WTC11 (cell line): ENCODE results near the gene LARP1. TPM values are rescaled to one million over a fixed set of nuclear protein-coding genes. Genes with fewer than 3 reads are reported as not detected.

Experiments used
- ATAC-seq: fragments of 200-7000 bp; cut with Tn5 transposase; 2 replicates; pipeline ENCODE4 v1.10.0; 2021; ENCODE audit warnings: mild to moderate bottlenecking, moderate library complexity
- CTCF ChIA-PET: fragments of 300-600 bp; sonication (Branson Sonifier 250); formaldehyde crosslinking; loops from one replicate; lab custom pipeline; 2021; ENCODE audit warnings: antibody characterized with exemption; lab: Charles Lee
- POLR2A ChIA-PET: fragments of 350-600 bp; sonication (Branson Sonifier 250); formaldehyde crosslinking; loops from one replicate; lab custom pipeline; 2021; ENCODE audit warnings: antibody characterized with exemption; lab: Charles Lee
- DNase-seq: peaks from one replicate; pipeline ENCODE4 v3.0.0; 2021; ENCODE audit warnings: low spot score
- H3K27ac Mint-ChIP-seq: 2 replicates; pipeline ENCODE4 v1.8.0; 2021; ENCODE audit warnings: mixed read lengths
- H3K27me3 Mint-ChIP-seq: 2 replicates; pipeline ENCODE4 v1.8.0; 2021; ENCODE audit warnings: low read depth, mild to moderate bottlenecking, moderate library complexity, mixed read lengths
- H3K36me3 Mint-ChIP-seq: 2 replicates; pipeline ENCODE4 v1.8.0; 2021; ENCODE audit warnings: mixed read lengths
- H3K4me1 Mint-ChIP-seq: 2 replicates; pipeline ENCODE4 v1.8.0; 2022; ENCODE audit warnings: mixed read lengths
- H3K4me3 Mint-ChIP-seq: 2 replicates; pipeline ENCODE4 v1.8.0; 2021; ENCODE audit warnings: mild to moderate bottlenecking, moderate library complexity, mixed read lengths
- H3K9me3 Mint-ChIP-seq: 2 replicates; pipeline ENCODE4 v1.8.0; 2021; ENCODE audit warnings: mixed read lengths
- CBFB ChIP-seq: sonication (generic); formaldehyde crosslinking; IDR thresholded peaks from 2 replicates; pipeline ENCODE4 v1.8.1; 2022; ENCODE audit warnings: mild to moderate bottlenecking, low read depth, missing genetic modification reagents
- ELF4 ChIP-seq: sonication (generic); formaldehyde crosslinking; IDR thresholded peaks from 2 replicates; pipeline ENCODE4 v1.8.1; 2022; ENCODE audit warnings: low read depth, mild to moderate bottlenecking, moderate library complexity, missing genetic modification reagents
- EMX1 ChIP-seq: fragments of 250-450 bp; sonication (Bioruptor Pico); IDR thresholded peaks from 2 replicates; pipeline ENCODE4 v1.8.0; 2021; ENCODE audit warnings: mild to moderate bottlenecking
- FOXJ3 ChIP-seq: sonication (generic); formaldehyde crosslinking; IDR thresholded peaks from 2 replicates; pipeline ENCODE4 v1.9.0; 2021; ENCODE audit warnings: missing genetic modification reagents, mild to moderate bottlenecking, borderline replicate concordance
- JUN ChIP-seq: sonication (generic); formaldehyde crosslinking; IDR thresholded peaks from 2 replicates; pipeline ENCODE4 v1.8.0; 2023; ENCODE audit warnings: mild to moderate bottlenecking, missing genetic modification reagents
- MXD4 ChIP-seq: fragments of 250-450 bp; sonication (Bioruptor Pico); IDR thresholded peaks from 2 replicates; pipeline ENCODE4 v1.8.0; 2021; ENCODE audit warnings: mild to moderate bottlenecking, moderate library complexity, borderline replicate concordance
- MYBL2 ChIP-seq: sonication (generic); formaldehyde crosslinking; IDR thresholded peaks from 2 replicates; pipeline ENCODE4 v1.8.1; 2023; ENCODE audit warnings: mild to moderate bottlenecking, moderate library complexity, missing genetic modification reagents
- NFATC4 ChIP-seq: fragments of 250-450 bp; sonication (Bioruptor Pico); IDR thresholded peaks from 2 replicates; pipeline ENCODE4 v1.9.0; 2021; ENCODE audit warnings: mild to moderate bottlenecking
- NR3C1 ChIP-seq: sonication (generic); formaldehyde crosslinking; conservative IDR thresholded peaks from 2 replicates; pipeline ENCODE4 v1.8.1; 2023; ENCODE audit warnings: low read depth, mild to moderate bottlenecking, missing genetic modification reagents
- PRRX2 ChIP-seq: fragments of 250-450 bp; sonication (Bioruptor Pico); IDR thresholded peaks from 2 replicates; pipeline ENCODE4 v1.8.0; 2021; ENCODE audit warnings: mild to moderate bottlenecking
- SMAD4 ChIP-seq: sonication (generic); formaldehyde crosslinking; IDR thresholded peaks from 2 replicates; pipeline ENCODE4 v1.8.0; 2022; ENCODE audit warnings: mild to moderate bottlenecking, missing genetic modification reagents
- SP1 ChIP-seq: sonication (generic); formaldehyde crosslinking; conservative IDR thresholded peaks from 2 replicates; pipeline ENCODE4 v1.8.1; 2022; ENCODE audit warnings: missing genetic modification reagents
- TEAD1 ChIP-seq: sonication (generic); formaldehyde crosslinking; IDR thresholded peaks from 2 replicates; pipeline ENCODE4 v1.8.0; 2022; ENCODE audit warnings: mild to moderate bottlenecking, missing genetic modification reagents
- TEAD4 ChIP-seq: sonication (generic); formaldehyde crosslinking; IDR thresholded peaks from 2 replicates; pipeline ENCODE4 v1.8.0; 2022; ENCODE audit warnings: mild to moderate bottlenecking, missing genetic modification reagents
- TP53 ChIP-seq: sonication (generic); formaldehyde crosslinking; IDR thresholded peaks from 2 replicates; pipeline ENCODE4 v1.8.1; 2023; ENCODE audit warnings: mild to moderate bottlenecking, missing genetic modification reagents
- ZBTB21 ChIP-seq: sonication (generic); formaldehyde crosslinking; IDR thresholded peaks from 2 replicates; pipeline ENCODE4 v1.8.1; 2023; ENCODE audit warnings: mild to moderate bottlenecking, missing genetic modification reagents, borderline replicate concordance
- ZNF138 ChIP-seq: sonication (generic); formaldehyde crosslinking; conservative IDR thresholded peaks from 2 replicates; pipeline ENCODE4 v1.8.1; 2022; ENCODE audit warnings: mild to moderate bottlenecking, moderate library complexity, missing genetic modification reagents
- ZNF232 ChIP-seq: sonication (generic); formaldehyde crosslinking; IDR thresholded peaks from 2 replicates; pipeline ENCODE4 v1.8.0; 2022; ENCODE audit warnings: mild to moderate bottlenecking, missing genetic modification reagents
- ZNF317 ChIP-seq: sonication (generic); formaldehyde crosslinking; IDR thresholded peaks from 2 replicates; pipeline ENCODE4 v1.8.1; 2023; ENCODE audit warnings: low read depth, mild to moderate bottlenecking, moderate library complexity, missing genetic modification reagents, borderline replicate concordance
- ZNF423 ChIP-seq: fragments of 250-450 bp; sonication (Bioruptor Pico); IDR thresholded peaks from 2 replicates; pipeline ENCODE4 v2.1.2; 2022; ENCODE audit warnings: mild to moderate bottlenecking, moderate library complexity
- total RNA-seq: library from RNA; stranded (reverse); gene quantifications from 3 replicates; pipeline ENCODE4 v1.2.3, GENCODE V29; 2021
- TF ChIP-seq, protein P1 (sequence below): sonication (generic); formaldehyde crosslinking; IDR thresholded peaks from 2 replicates; pipeline ENCODE4 v1.8.1; 2022; ENCODE audit warnings: low read depth, missing genetic modification reagents, borderline replicate concordance
- TF ChIP-seq, protein P2 (sequence below): sonication (generic); formaldehyde crosslinking; IDR thresholded peaks from 2 replicates; pipeline ENCODE4 v1.8.0; 2022; ENCODE audit warnings: mild to moderate bottlenecking, missing genetic modification reagents
- TF ChIP-seq, protein P3 (sequence below): sonication (generic); formaldehyde crosslinking; IDR thresholded peaks from 2 replicates; pipeline ENCODE4 v1.8.1; 2022; ENCODE audit warnings: missing genetic modification reagents, borderline replicate concordance
- TF ChIP-seq, protein P4 (sequence below): sonication (generic); formaldehyde crosslinking; IDR thresholded peaks from 2 replicates; pipeline ENCODE4 v1.8.1; 2022; ENCODE audit warnings: mild to moderate bottlenecking, missing genetic modification reagents, moderate library complexity, borderline replicate concordance
- TF ChIP-seq, protein P5 (sequence below): sonication (generic); formaldehyde crosslinking; IDR thresholded peaks from 2 replicates; pipeline ENCODE4 v1.8.0; 2022; ENCODE audit warnings: mild to moderate bottlenecking, missing genetic modification reagents
- TF ChIP-seq, protein P6 (sequence below): sonication (generic); formaldehyde crosslinking; IDR thresholded peaks from 2 replicates; pipeline ENCODE4 v1.8.1; 2023; ENCODE audit warnings: mild to moderate bottlenecking, missing genetic modification reagents, moderate library complexity
- TF ChIP-seq, protein P7 (sequence below): sonication (generic); formaldehyde crosslinking; IDR thresholded peaks from 2 replicates; pipeline ENCODE4 v1.8.0; 2022; ENCODE audit warnings: mild to moderate bottlenecking, missing genetic modification reagents

Gene LARP1
- total RNA-seq, 1 experiment from 2014 or later: 406 TPM

DNA sequence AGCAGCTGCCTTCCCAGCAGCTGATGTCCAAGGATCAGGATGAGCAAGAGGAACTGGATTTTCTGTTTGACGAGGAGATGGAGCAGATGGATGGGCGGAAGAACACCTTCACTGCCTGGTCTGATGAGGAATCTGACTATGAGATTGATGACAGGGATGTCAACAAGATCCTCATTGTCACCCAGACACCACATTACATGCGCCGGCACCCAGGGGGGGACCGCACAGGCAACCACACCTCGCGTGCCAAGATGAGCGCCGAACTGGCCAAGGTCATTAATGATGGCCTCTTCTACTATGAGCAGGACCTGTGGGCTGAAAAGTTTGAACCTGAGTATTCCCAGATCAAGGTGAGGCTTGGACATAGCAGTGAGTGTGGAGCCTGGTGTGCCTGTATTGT lies 46.9 kb downstream of the LARP1 start:
- ChIA-PET POLR2A (no interaction called here), CTCF (no interaction called here)
- Mint-ChIP-seq H3K36me3 (peaks cover 93% of the 10 kb centered on the region), H3K4me1 (no peaks in the 10 kb centered on the region), H3K4me3 (no peak overlapping the region), H3K27ac (no peak overlapping the region; the same call in 1 of the 2 replicates), H3K9me3 (no peaks in the 10 kb centered on the region), H3K27me3 (no peaks in the 10 kb centered on the region)
- ATAC-seq: no peak
- no peak for DNase-seq
- TF ChIP-seq, protein P1, sequence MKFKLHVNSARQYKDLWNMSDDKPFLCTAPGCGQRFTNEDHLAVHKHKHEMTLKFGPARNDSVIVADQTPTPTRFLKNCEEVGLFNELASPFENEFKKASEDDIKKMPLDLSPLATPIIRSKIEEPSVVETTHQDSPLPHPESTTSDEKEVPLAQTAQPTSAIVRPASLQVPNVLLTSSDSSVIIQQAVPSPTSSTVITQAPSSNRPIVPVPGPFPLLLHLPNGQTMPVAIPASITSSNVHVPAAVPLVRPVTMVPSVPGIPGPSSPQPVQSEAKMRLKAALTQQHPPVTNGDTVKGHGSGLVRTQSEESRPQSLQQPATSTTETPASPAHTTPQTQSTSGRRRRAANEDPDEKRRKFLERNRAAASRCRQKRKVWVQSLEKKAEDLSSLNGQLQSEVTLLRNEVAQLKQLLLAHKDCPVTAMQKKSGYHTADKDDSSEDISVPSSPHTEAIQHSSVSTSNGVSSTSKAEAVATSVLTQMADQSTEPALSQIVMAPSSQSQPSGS (CRISPR knock-in tag): no peak
- TF ChIP-seq PRRX2 (CRISPR knock-in tag): no peak
- TF ChIP-seq TEAD1 (CRISPR knock-in tag): no peak
- TF ChIP-seq, protein P2, sequence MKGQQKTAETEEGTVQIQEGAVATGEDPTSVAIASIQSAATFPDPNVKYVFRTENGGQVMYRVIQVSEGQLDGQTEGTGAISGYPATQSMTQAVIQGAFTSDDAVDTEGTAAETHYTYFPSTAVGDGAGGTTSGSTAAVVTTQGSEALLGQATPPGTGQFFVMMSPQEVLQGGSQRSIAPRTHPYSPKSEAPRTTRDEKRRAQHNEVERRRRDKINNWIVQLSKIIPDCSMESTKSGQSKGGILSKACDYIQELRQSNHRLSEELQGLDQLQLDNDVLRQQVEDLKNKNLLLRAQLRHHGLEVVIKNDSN: no peak
- TF ChIP-seq JUN (CRISPR knock-in tag): no peak
- no peak for TF ChIP-seq ELF4
- no peak for TF ChIP-seq ZBTB21 (CRISPR knock-in tag)
- no peak for TF ChIP-seq ZNF232
- no peak for TF ChIP-seq SMAD4 (CRISPR knock-in tag)
- TF ChIP-seq, protein P3, sequence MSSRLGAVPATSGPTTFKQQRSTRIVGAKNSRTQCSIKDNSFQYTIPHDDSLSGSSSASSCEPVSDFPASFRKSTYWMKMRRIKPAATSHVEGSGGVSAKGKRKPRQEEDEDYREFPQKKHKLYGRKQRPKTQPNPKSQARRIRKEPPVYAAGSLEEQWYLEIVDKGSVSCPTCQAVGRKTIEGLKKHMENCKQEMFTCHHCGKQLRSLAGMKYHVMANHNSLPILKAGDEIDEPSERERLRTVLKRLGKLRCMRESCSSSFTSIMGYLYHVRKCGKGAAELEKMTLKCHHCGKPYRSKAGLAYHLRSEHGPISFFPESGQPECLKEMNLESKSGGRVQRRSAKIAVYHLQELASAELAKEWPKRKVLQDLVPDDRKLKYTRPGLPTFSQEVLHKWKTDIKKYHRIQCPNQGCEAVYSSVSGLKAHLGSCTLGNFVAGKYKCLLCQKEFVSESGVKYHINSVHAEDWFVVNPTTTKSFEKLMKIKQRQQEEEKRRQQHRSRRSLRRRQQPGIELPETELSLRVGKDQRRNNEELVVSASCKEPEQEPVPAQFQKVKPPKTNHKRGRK (CRISPR knock-in tag): no peak
- no peak for TF ChIP-seq NR3C1 (CRISPR knock-in tag)
- no peak for TF ChIP-seq TP53
- TF ChIP-seq, protein P4, sequence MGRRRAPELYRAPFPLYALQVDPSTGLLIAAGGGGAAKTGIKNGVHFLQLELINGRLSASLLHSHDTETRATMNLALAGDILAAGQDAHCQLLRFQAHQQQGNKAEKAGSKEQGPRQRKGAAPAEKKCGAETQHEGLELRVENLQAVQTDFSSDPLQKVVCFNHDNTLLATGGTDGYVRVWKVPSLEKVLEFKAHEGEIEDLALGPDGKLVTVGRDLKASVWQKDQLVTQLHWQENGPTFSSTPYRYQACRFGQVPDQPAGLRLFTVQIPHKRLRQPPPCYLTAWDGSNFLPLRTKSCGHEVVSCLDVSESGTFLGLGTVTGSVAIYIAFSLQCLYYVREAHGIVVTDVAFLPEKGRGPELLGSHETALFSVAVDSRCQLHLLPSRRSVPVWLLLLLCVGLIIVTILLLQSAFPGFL (CRISPR knock-in tag): no peak
- TF ChIP-seq, protein P5, sequence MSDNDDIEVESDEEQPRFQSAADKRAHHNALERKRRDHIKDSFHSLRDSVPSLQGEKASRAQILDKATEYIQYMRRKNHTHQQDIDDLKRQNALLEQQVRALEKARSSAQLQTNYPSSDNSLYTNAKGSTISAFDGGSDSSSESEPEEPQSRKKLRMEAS (CRISPR knock-in tag): no peak
- TF ChIP-seq MYBL2 (CRISPR knock-in tag): no peak
- no peak for TF ChIP-seq TEAD4 (CRISPR knock-in tag)
- TF ChIP-seq FOXJ3 (CRISPR knock-in tag): no peak
- no peak for TF ChIP-seq ZNF423 (CRISPR knock-in tag)
- TF ChIP-seq, protein P6, sequence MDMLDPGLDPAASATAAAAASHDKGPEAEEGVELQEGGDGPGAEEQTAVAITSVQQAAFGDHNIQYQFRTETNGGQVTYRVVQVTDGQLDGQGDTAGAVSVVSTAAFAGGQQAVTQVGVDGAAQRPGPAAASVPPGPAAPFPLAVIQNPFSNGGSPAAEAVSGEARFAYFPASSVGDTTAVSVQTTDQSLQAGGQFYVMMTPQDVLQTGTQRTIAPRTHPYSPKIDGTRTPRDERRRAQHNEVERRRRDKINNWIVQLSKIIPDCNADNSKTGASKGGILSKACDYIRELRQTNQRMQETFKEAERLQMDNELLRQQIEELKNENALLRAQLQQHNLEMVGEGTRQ (CRISPR knock-in tag): no peak
- TF ChIP-seq MXD4: no peak

DNA sequence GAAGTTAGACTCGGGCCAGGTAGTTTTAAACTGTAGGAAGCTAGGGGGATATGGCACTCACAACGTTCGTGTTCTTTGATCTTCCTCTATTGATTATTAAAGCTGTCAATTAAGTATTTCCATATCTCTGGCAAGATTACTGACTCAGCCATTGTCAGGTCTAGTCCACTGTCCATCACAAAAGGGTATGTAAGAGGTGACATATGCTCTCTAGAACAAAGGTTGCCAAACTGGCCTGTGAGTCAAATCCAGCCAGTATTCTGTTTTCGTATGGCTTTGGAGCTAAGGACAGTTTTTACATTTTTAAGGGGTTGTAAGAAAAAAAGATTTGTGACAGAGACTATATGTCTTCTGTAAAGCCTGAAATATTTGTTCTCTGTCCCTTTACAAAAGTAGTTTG lies 51.0 kb downstream of the LARP1 start:
- Mint-ChIP-seq H3K27me3 (no peaks in the 10 kb centered on the region), H3K4me1 (no peaks in the 10 kb centered on the region), H3K36me3 (peaks cover 88% of the 10 kb centered on the region), H3K4me3 (no peak overlapping the region), H3K27ac (no peak overlapping the region), H3K9me3 (no peaks in the 10 kb centered on the region)
- DNase-seq: no peak
- ChIA-PET CTCF (no interaction called here), POLR2A (interaction anchor here (0.6 kb wide), 1 partner anchor 124 kb away, joined by 3 read pairs; no protein-coding TSS in a partner anchor)
- ATAC-seq: no peak
- TF ChIP-seq EMX1 (CRISPR knock-in tag): no peak
- no peak for TF ChIP-seq CBFB (CRISPR knock-in tag)
- no peak for TF ChIP-seq ELF4
- TF ChIP-seq, protein P7, sequence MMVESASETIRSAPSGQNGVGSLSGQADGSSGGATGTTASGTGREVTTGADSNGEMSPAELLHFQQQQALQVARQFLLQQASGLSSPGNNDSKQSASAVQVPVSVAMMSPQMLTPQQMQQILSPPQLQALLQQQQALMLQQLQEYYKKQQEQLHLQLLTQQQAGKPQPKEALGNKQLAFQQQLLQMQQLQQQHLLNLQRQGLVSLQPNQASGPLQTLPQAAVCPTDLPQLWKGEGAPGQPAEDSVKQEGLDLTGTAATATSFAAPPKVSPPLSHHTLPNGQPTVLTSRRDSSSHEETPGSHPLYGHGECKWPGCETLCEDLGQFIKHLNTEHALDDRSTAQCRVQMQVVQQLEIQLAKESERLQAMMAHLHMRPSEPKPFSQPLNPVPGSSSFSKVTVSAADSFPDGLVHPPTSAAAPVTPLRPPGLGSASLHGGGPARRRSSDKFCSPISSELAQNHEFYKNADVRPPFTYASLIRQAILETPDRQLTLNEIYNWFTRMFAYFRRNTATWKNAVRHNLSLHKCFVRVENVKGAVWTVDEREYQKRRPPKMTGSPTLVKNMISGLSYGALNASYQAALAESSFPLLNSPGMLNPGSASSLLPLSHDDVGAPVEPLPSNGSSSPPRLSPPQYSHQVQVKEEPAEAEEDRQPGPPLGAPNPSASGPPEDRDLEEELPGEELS: no peak
- TF ChIP-seq ZNF138 (CRISPR knock-in tag): no peak
- TF ChIP-seq TEAD1 (CRISPR knock-in tag): no peak
- TF ChIP-seq NFATC4: no peak
- no peak for TF ChIP-seq SMAD4 (CRISPR knock-in tag)
- TF ChIP-seq FOXJ3 (CRISPR knock-in tag): no peak
- no peak for TF ChIP-seq ZNF317 (CRISPR knock-in tag)
- TF ChIP-seq SP1 (CRISPR knock-in tag): no peak
